Spleen (tissue), 11 donors: Measurements from ENCODE around the gene GPR137. TPM values are rescaled to one million over a fixed set of nuclear protein-coding genes. Genes with fewer than 3 reads are reported as not detected.
A peak's percentile ranks its signal among the peaks of the same experiment; 100 is the strongest.
"Not testable (repeated sequence)": the region's sequence is repeated elsewhere in the genome, so short reads cannot be mapped to it uniquely, and the experiment has no call there.

Experiments used
- DNase-seq: peaks from one replicate; pipeline ENCODE4 v3.0.0-alpha.2; 2020
- H3K27ac ChIP-seq, 8 donors: fragments of 200-600 bp; sonication (generic) in 7 of 8; 1 replicate in 4 of 8; 2 replicates in 4 of 8; pipeline versions ENCODE4 v1.5.0 to v1.8.0; 2016 to 2021; ENCODE audit warnings: inconsistent platforms in 4 of 8, mild to moderate bottlenecking in 4 of 8, moderate library complexity in 1 of 8
- H3K27me3 ChIP-seq, 7 donors: fragments of 200-600 bp; sonication (generic) in 6 of 7; replicated peaks in 1 of 7; 1 replicate in 4 of 7; 2 replicates in 3 of 7; pipeline versions ENCODE4 v1.5.0 to v1.8.0; 2016 to 2021; ENCODE audit warnings: inconsistent platforms in 3 of 7, mild to moderate bottlenecking in 1 of 7
- H3K36me3 ChIP-seq, 6 donors: fragments of 200-600 bp; sonication (generic) in 5 of 6; 1 replicate in 4 of 6; 2 replicates in 2 of 6; pipeline versions ENCODE4 v1.5.0 to v1.8.0; 2016 to 2021; ENCODE audit warnings: inconsistent platforms in 2 of 6
- H3K4me1 ChIP-seq, 6 donors: fragments of 200-600 bp; sonication (generic) in 5 of 6; 1 replicate in 3 of 6; 2 replicates in 3 of 6; pipeline versions ENCODE4 v1.5.0 to v1.8.0; 2016 to 2021; ENCODE audit warnings: inconsistent platforms in 3 of 6
- H3K4me3 ChIP-seq, 8 donors: fragments of 200-600 bp; sonication (generic) in 7 of 8; 1 replicate in 4 of 8; 2 replicates in 4 of 8; pipeline versions ENCODE4 v1.5.0 to v1.8.0; 2016 to 2021; ENCODE audit warnings: inconsistent platforms in 4 of 8, mild to moderate bottlenecking in 4 of 8, moderate library complexity in 2 of 8
- H3K9me3 ChIP-seq, 8 donors: fragments of 200-600 bp; sonication (generic) in 7 of 8; 1 replicate in 4 of 8; 2 replicates in 4 of 8; pipeline versions ENCODE4 v1.5.0 to v1.8.0; 2016 to 2021; ENCODE audit warnings: inconsistent platforms in 4 of 8
- POLR2A ChIP-seq, 3 donors: fragments of 450-650 bp; IDR thresholded peaks; one replicate each; pipeline ENCODE4 v1.5.1; 2017; ENCODE audit warnings: antibody characterized with exemption in 3 of 3, mild to moderate bottlenecking in 1 of 3
- POLR2AphosphoS5 ChIP-seq, 3 donors: sonication (generic); formaldehyde crosslinking; IDR thresholded peaks; one replicate each; pipeline ENCODE4 v1.5.1; 2017; ENCODE audit warnings: antibody characterized with exemption in 3 of 3
- WGBS, 5 donors: extraction: QIAGEN DNeasy Blood & Tissue Kit in 3 of 5; methylation state at CpG; one replicate each; pipeline versions ENCODE4 v1.1.5 to v1.1.7; 2013 to 2018; 5-methylcytosine and 5-hydroxymethylcytosine counted together
- intact Hi-C: fragments of 100-400 bp; cut with DNase I; formaldehyde crosslinking; loops from one replicate; pipeline ENCODE4 v1.15.0; 2023; ENCODE audit warnings: low total_unique reads
- polyA plus RNA-seq, 3 donors: library from polyadenylated mRNA; stranded (reverse); fragments of 200-250 nt; gene quantifications; one replicate each; pipeline ENCODE4 v1.2.1, GENCODE V29; 2013
- total RNA-seq, 7 donors: library from RNA; depleted of rRNA in 3 of 7; stranded (reverse); fragments of >200 nt in 3 of 7; fragmentation: NEBNext Ultra II Directional in 4 of 7; extraction: Animal tissue kit (Norgen Biotek cat#: 25700) in 4 of 7; gene quantifications; one replicate each; pipeline versions ENCODE4 v1.1.0 to v1.2.1, GENCODE V29; 2016 to 2021
- TF ChIP-seq, protein P1 (sequence below), 11 experiments: fragments of 200-600 bp in 7 of 11; fragments of 450-650 bp in 4 of 11; sonication (generic) in 4 of 11; IDR thresholded peaks in 8 of 11; conservative IDR thresholded peaks in 3 of 11; 1 replicate in 7 of 11; 2 replicates in 4 of 11; pipeline versions ENCODE4 v1.4.0 to v1.8.0; 2016 to 2021; ENCODE audit warnings: antibody characterized with exemption in 11 of 11, inconsistent platforms in 4 of 11, mild to moderate bottlenecking in 1 of 11
- donor health status: healthy with polysubstance abuse.
- donor health status: DM: no; HTN: no; CAD: no; lungs with moderate emphysema.
- donor health status: DM: no; HTN: no; CAD: no.
- donor health status: Bipolar disorder and iron deficiency.
- donor health status: healthy.
- donor health status: DM: no; HTN: no; CAD: no.
- donor health status: DM: yes; HTN: yes; CAD: no.

Gene GPR137
- total and polyA plus RNA-seq, 10 donors: 13.7 to 37.2 (median 28.1) TPM

GRCh38 chr11:64306563-64306875, 20.9 kb downstream of the GPR137 start:
- H3K27ac ChIP-seq: peak overlapping the region; percentile 81 to 98 (median 94)
- peak overlapping the region; percentile 70 to 91 (median 80) for H3K4me3 ChIP-seq
- H3K9me3 ChIP-seq: no peaks in the 10 kb centered on the region
- 9 to 26% (median 23%) methylated on average over 7 to 9 of the region's 9 CpGs for WGBS, 5 donors
- intact Hi-C loops: no loop called here
- peaks cover 0 to 11% (median 4%) of the 10 kb centered on the region in 7 donors for H3K27me3 ChIP-seq
- DNase-seq: no peak
- TF ChIP-seq, protein P1, sequence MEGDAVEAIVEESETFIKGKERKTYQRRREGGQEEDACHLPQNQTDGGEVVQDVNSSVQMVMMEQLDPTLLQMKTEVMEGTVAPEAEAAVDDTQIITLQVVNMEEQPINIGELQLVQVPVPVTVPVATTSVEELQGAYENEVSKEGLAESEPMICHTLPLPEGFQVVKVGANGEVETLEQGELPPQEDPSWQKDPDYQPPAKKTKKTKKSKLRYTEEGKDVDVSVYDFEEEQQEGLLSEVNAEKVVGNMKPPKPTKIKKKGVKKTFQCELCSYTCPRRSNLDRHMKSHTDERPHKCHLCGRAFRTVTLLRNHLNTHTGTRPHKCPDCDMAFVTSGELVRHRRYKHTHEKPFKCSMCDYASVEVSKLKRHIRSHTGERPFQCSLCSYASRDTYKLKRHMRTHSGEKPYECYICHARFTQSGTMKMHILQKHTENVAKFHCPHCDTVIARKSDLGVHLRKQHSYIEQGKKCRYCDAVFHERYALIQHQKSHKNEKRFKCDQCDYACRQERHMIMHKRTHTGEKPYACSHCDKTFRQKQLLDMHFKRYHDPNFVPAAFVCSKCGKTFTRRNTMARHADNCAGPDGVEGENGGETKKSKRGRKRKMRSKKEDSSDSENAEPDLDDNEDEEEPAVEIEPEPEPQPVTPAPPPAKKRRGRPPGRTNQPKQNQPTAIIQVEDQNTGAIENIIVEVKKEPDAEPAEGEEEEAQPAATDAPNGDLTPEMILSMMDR (IDR thresholded peaks at IDR 0.05 in 8 of 11, conservative IDR thresholded peaks at IDR 0.05 in 3 of 11): no peak
- TF ChIP-seq POLR2A (IDR thresholded peaks at IDR 0.05): no peak
- peaks cover 0 to 45% (median 0%) of the 10 kb centered on the region in 6 donors for H3K36me3 ChIP-seq
- H3K4me1 ChIP-seq: peaks cover 17 to 63% (median 24%) of the 10 kb centered on the region in 6 donors

GRCh38 chr11:64306876-64307622, 21.4 kb downstream of the GPR137 start:
- H3K4me1 ChIP-seq: peaks cover 17 to 58% (median 24%) of the 10 kb centered on the region in 6 donors
- peaks cover 0 to 5% (median 0%) of the 10 kb centered on the region in 7 donors for H3K27me3 ChIP-seq
- TF ChIP-seq, protein P1 (IDR thresholded peaks at IDR 0.05 in 8 of 11, conservative IDR thresholded peaks at IDR 0.05 in 3 of 11): no peak
- TF ChIP-seq POLR2A (IDR thresholded peaks at IDR 0.05) (no peak), POLR2AphosphoS5 (IDR thresholded peaks at IDR 0.05) (no peak)
- H3K4me3 ChIP-seq: peak overlapping the region in 7 of 8 donors; percentile 70 to 91 (median 79)
- WGBS, 5 donors: 70 to 85% (median 79%) methylated on average over 11 to 15 of the region's 15 CpGs
- intact Hi-C loops: no loop called here
- peak; percentile 87 for DNase-seq
- peaks cover 0 to 48% (median 0%) of the 10 kb centered on the region in 6 donors for H3K36me3 ChIP-seq
- peak overlapping the region in 7 of 8 donors; percentile 81 to 98 (median 95) for H3K27ac ChIP-seq
- no peaks in the 10 kb centered on the region for H3K9me3 ChIP-seq

DNA sequence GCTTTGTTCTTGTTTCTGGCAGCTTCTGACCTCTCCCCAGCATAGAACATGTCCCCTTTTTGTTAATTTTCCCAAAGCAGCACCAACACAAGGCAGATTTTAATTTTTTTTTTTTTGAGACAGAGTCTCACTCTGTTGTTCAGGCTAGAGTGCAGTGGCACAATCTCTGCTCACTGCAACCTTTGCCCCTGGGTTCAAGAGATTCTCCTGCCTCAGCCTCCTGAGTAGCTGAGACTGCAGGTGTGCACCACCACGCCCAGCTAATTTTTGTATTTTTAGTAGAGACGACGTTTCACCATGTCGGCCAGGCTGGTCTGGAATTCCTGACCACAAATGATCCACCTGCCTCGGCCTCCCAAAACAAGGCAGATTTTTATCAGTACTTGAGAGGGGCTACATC, 22.1 kb downstream of the GPR137 start:
- H3K27me3 ChIP-seq, intact Hi-C loops, DNase-seq, H3K9me3 ChIP-seq, H3K4me3 ChIP-seq: not testable (repeated sequence)
- Histone ChIP-seq H3K4me1 (peaks cover 17 to 66% (median 24%) of the 10 kb centered on the region in 6 donors), H3K27ac (peak overlapping the region in 1 of 8 donors; percentile 98), H3K36me3 (peaks cover 0 to 56% (median 0%) of the 10 kb centered on the region in 6 donors)
- 92 to 96% (median 92%) methylated on average over 5 of the region's 5 CpGs for WGBS, 5 donors

- 89 to 96% (median 91%) methylated on average over 10 of the region's 10 CpGs for WGBS, 5 donors
Measured at GRCh38 chr11:64312947-64313346, 27.3 kb downstream of the GPR137 start.

More at GRCh38 chr11:64312947-64313346, 27.3 kb downstream of the GPR137 start:
- TF ChIP-seq, protein P1 (IDR thresholded peaks at IDR 0.05 in 8 of 11, conservative IDR thresholded peaks at IDR 0.05 in 3 of 11): no peak
- TF ChIP-seq POLR2AphosphoS5 (IDR thresholded peaks at IDR 0.05) (no peak), POLR2A (IDR thresholded peaks at IDR 0.05) (no peak)
- Histone ChIP-seq H3K27me3 (no peaks in the 10 kb centered on the region), H3K27ac (peak overlapping the region in 3 of 8 donors; percentile 67 to 95 (median 81)), H3K9me3 (no peaks in the 10 kb centered on the region), H3K4me1 (peaks cover 0 to 64% (median 21%) of the 10 kb centered on the region in 6 donors), H3K36me3 (peaks cover 0 to 82% (median 26%) of the 10 kb centered on the region in 6 donors), H3K4me3 (no peak overlapping the region)
- intact Hi-C loops: no loop called here
- DNase-seq: no peak
